Adipose tissue (tissue), 3 donors: ENCODE data around the gene BIVM. TPM values are rescaled to one million over a fixed set of nuclear protein-coding genes. Genes with fewer than 3 reads are reported as not detected.

Source experiments
- H3K27ac ChIP-seq: one replicate; pipeline ENCODE4 v1.5.1; 2013; ENCODE audit warnings: low read depth, low read length
- WGBS, 3 donors: extraction: QIAGEN DNeasy Blood & Tissue Kit; methylation state at CpG; one replicate each; pipeline ENCODE4 v1.1.7; 2013; 5-methylcytosine and 5-hydroxymethylcytosine counted together
- polyA plus RNA-seq, 3 donors: library from polyadenylated mRNA; stranded (reverse); fragments of 200-250 nt; gene quantifications; one replicate each; pipeline ENCODE4 v1.2.3, GENCODE V29; 2013
- donor health status: healthy with polysubstance abuse.
- donor health status: Bipolar disorder and iron deficiency.
- donor health status: healthy.

Gene BIVM
- polyA plus RNA-seq, 3 donors, result 6.3 to 13.8 (median 6.7) TPM

DNA sequence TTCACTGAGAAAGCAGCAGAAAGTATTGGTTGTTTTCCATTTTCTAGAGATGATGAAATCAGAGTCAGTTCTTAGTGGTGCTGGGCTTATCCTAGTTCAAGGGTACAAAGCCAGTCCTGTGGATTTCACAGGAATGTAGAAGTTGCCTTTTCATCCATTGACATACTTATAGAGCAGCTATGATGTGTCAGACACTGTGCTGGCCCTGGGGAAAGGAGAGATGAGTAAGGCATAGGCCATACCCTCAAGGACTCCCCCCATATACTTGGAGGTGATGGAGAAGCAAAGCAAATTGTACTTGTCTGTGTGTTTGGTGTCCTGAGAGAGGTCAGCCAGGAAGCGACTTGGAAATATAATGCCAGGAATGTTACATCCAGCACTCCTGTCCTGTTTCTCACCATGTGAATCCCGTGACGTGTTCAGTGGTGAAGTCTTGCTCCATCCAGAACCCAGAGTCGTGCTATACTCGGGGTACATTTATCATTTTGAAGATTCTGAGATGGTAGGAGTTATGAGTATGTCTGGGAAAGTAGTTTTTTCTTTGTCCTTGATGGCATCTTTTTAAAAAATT lies 69.5 kb downstream of the BIVM start:
- H3K27ac ChIP-seq, result no peak overlapping the region
- 89 to 94% (median 92%) methylated on average over 5 of the region's 5 CpGs for WGBS, 3 donors

DNA sequence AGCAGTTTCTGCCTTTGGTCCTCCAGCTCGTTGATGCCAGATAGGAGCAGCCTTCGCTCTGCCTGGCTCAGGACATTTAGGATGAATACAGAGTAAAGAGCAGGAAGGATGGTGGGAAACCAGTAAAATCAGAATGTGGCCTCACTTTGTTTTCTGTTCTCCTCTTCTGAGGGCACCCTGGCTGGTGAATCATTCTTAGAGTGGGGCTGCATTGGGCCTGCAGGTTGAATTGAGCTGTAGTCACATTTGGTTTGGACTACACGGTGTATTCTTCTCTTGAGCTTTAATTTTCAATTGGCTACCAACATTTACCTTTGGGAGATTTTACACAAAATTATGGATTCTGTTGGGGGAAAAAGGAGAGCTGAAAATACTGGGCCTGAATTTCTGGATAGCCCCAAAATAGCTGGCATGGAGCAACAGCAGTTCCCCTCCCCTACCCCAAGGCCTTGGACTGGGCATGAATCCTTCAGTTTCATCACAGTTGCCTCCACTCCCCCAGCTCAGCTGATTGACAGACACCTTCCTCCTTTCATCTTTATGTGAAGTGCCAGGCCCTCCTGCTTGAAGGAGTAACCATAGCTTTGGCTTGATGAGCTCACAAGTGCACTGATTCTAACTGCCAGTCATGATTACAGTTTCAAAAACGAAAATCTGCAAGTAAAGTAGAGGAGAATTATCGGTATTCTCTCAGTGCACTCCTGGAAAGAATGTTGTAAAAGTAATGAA lies 71.2 kb downstream of the BIVM start:
- H3K27ac ChIP-seq, result no peak overlapping the region
- WGBS, 3 donors, result 53 to 67% (median 59%) methylated on average over 5 of the region's 5 CpGs

DNA sequence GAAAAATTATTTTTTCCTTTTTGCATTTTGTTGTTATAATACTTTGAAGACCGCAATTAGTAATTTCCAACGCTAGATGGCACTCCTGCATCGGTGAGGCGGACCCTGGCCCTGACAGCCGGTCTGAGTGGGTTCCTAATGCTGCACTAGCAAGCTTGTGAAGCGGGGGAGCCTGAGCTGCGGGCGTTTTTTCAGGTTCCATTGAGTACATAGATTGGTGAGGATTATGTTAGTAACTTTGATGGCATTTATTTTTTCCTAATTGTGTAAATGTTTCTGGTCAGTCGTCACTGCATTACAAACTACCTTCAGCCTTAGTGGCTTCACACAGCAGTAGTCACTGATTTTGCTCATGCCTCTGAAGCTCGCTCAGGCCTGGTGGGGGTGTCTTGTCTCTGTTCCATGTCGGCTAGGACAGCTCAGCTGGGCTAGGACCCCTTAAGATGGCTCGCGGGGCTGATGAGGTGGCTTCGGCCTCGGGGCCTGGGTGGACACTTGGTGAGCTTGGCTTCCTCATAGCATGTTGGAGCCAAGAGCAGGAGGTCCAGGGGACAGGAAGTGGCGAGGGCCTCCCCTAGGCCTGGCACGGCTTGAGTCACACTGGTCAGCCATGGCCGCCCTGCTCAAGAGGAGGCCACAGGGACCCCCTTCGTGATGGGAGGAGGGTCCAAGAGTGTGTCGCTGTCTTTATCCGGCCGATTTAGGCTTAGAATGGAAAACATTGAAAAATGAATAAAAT lies 71.9 kb downstream of the BIVM start:
- WGBS, 3 donors, result 54 to 59% (median 54%) methylated on average over 22 of the region's 22 CpGs

DNA sequence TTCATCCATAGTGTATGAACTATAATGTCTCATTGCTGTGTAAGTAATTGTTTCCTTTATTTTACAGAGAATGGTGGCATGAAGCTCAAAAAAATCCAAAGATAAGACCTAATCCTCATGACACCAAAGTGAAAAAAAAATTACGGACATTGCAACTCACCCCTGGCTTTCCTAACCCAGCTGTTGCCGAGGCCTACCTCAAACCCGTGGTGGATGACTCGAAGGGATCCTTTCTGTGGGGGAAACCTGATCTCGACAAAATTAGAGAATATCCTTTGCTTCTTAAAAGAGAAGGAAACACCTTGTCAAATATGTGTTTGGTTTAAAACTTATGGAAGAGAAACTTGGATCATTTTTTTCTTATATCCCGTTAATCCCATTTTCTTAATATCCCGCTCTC lies 73.2 kb downstream of the BIVM start:
- WGBS, 3 donors, result 90 to 93% (median 92%) methylated on average over 7 of the region's 7 CpGs
- H3K27ac ChIP-seq, result no peak overlapping the region

More for the DNA sequence above, 71.9 kb downstream of the BIVM start:
- no peak overlapping the region for H3K27ac ChIP-seq

DNA sequence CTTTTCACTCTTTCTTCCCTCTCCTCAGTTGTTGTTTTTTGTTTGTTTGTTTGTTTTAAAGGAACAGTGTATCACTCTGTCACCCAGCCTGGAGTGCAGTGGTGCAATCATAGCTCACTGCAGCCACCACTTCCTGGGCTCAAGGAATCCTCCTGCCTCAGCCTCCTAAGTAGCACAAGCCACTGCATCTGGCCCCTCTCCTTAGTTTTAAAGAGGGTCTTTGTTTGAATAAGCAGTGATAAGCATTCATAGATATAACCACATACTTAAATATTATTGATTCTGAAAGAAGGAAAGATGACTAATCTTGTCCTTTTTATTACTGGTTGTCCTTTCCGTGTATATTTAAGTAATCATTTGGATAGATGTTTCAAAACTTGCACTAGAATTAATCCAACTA lies 73.6 kb downstream of the BIVM start:
- WGBS, 3 donors, result 76 to 85% (median 78%) methylated on average over 1 of the region's 1 CpG
- no peak overlapping the region for H3K27ac ChIP-seq

DNA sequence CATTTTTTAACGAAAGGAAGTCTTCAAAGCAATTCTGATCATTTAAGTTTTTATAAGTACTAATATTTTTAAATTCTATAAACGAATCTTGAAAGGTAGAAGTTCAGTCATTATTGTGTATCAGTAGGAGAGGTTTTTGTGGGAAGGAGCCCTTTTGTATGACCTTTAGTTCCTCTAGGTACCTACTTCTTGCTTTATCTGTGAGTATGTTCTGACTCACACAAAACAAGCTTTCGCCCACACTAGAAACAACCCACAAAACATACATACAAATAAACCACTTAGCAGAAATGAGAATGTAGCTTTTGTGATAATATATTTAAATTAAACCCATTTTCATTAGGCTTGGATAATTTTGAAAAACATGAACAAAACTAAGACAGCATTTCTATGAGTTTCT lies 74.7 kb downstream of the BIVM start:
- 55 to 60% (median 57%) methylated on average over 3 of the region's 3 CpGs for WGBS, 3 donors
- H3K27ac ChIP-seq, result no peak overlapping the region

DNA sequence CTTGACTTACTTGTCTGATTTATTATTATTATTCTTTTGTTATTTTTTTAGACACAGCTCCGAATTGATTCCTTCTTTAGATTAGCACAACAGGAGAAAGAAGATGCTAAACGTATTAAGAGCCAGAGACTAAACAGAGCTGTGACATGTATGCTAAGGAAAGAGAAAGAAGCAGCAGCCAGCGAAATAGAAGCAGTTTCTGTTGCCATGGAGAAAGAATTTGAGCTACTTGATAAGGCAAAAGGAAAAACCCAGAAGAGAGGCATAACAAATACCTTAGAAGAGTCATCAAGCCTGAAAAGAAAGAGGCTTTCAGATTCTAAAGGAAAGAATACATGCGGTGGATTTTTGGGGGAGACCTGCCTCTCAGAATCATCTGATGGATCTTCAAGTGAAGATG lies 76.3 kb downstream of the BIVM start:
- 87 to 93% (median 89%) methylated on average over 4 of the region's 4 CpGs for WGBS, 3 donors

DNA sequence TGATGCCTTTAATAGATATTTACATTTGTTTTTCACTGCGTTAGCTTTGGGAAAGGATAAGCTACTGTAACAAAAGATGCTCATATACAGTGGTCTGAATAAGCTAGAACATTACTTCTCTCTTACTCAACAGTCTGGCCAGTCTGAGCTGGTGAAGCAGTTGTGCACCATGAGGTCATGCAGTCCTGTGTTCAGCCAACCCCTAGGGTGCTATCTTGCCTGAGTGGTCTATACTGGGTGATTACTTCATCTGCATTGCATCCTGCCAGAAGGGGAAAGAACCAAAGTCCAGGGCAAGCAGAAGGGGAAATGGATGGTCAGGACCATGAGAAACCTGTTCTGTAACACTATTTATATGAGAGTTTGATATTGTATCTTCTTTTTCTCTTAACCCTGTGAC lies 78.4 kb downstream of the BIVM start:
- WGBS, 3 donors, result 91 to 97% (median 94%) methylated on average over 1 of the region's 1 CpG
- no peak overlapping the region for H3K27ac ChIP-seq

More for the DNA sequence above, 76.3 kb downstream of the BIVM start:
- no peak overlapping the region for H3K27ac ChIP-seq

DNA sequence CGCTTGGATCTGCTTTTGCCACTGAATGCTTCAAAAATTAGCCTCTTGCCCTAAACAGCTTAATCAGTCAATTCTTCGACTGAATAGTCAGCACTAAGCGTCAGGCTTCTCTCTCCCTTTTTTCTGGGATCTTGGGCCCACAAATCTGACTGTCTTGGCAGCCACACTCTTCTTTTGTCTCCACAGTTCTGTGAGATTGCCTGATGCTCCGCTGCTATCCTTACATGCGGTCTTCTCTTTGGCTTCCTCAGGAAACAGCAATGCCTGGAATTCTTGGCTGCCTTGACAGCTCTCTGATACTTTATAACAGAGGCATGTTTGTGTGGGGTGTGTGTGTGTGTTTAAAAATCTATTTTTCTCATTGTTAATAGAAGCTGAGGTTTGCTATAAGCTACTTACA lies 79.6 kb downstream of the BIVM start:
- WGBS, 3 donors, result 62 to 74% (median 65%) methylated on average over 5 of the region's 5 CpGs
- no peak overlapping the region for H3K27ac ChIP-seq

DNA sequence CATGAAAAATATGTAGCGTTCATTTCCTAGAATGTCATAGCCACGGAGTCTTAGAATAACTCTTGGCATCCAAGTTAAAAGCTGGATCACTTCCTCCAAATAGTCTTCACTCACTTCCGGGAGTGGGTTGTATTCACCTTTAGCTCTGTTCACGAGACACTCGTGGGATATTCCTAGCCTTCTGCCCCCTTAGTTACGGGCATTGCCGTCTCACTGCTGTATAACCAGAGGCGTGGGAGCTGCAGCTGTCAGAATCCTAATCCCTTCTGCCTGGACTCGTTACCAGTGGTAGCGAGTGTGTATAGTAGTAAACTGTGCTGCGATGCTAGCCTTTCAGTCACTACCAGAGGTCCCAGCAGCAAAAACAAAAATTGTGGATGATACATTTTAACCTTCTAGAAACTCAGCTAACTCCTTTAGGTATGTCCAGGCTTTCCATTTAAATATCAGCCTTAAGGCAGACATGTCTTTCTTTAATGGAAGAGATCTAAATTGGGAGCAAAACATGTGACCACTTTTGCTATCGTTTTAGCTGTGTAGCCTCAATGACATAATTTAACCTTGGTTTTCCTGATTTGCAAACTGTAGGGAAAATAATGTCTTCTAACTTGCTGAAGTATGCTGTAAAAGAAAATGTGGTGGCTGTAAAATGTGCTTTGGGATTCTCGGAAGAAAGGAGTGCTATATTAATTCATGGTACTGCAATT lies 81.0 kb downstream of the BIVM start:
- no peak overlapping the region for H3K27ac ChIP-seq
- WGBS, 3 donors, result 83% methylated on average over 13 of the region's 13 CpGs

DNA sequence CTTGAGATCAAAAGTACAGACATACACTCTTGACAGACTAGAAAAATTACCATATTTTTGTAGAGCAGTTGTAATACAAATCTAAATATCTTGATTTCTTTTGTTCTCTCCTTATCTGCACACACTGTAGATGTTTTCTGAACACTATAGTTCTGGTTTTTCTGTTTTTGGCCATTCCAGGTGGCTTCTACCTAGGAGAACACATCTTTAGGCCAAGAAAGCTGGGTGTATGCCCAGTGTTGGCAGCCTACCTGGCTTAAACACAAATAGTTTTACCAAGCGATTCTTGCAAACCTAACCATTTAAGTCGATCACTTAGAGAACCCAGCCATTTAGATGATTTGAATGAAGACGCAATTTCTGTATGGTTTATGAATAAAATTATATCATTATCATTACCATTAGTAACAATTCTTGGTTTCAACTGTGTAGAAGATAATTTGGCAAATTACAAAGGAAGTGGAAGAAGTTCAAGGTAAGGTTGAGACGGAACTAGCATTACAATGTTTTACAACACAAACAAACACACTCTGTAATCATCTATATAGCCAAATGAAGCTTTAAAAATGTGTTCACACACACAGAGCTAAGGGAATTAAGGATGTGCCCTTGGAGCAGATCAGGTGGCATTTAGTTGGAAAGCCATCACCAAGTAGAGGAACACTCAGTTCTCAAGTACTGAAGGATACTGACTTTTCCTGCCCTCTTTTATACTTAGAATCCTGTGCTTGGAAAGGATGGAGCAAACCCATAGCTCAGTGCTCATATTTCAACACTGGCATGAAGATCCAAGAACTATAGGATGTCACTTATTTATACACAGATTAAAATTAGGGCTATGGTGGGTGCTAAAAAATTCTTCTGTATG lies 83.1 kb downstream of the BIVM start:
- 87 to 93% (median 92%) methylated on average over 4 of the region's 4 CpGs for WGBS, 3 donors
- no peak overlapping the region for H3K27ac ChIP-seq

Other genes with a start within 250 kb of the BIVM start
- 10 to 100 TPM; 13.1 to 18.9 (median 16.1) TPM for gene TPP2, start 202.1 kb upstream of the BIVM start, polyA plus RNA-seq
- not detected for gene METTL21C, start 104.1 kb upstream of the BIVM start, polyA plus RNA-seq
- gene TEX30, start 25.3 kb upstream of the BIVM start, polyA plus RNA-seq, result 10 to 100 TPM in 1 of 3 donors, 1 to 10 TPM in 2; 3.1 to 11.8 (median 8.2) TPM
- gene POGLUT2, start 143 bp upstream of the BIVM start, polyA plus RNA-seq, result 1 to 10 TPM; 1.3 to 6.1 (median 2.9) TPM
- 10 to 100 TPM; 25.1 to 45.5 (median 30.0) TPM for gene ERCC5, start 46.9 kb downstream of the BIVM start, polyA plus RNA-seq